Keratinocyte (primary cell): ENCODE data around the gene LIME1.

ENCODE experiments used
- EZH2 ChIP-seq: IDR thresholded peaks from one replicate; pipeline ENCODE4 v1.6.1; 2012; ENCODE audit warnings: inconsistent platforms, mild to moderate bottlenecking, low read length, moderate library complexity
- TF ChIP-seq, protein P1 (sequence below), 3 experiments: IDR thresholded peaks in 1 of 3; conservative IDR thresholded peaks in 1 of 3; optimal IDR thresholded peaks in 1 of 3; 2 replicates in 2 of 3; 3 replicates in 1 of 3; pipeline versions ENCODE3 to v1.5.1; 2011; ENCODE audit warnings: low read length in 3 of 3, mild to moderate bottlenecking in 3 of 3, moderate library complexity in 2 of 3, control low read depth in 1 of 3, inconsistent platforms in 1 of 3; ENCODE audit not compliant: insufficient read depth in 2 of 3; ENCODE audit errors: extremely low read depth in 1 of 3

- TF ChIP-seq, protein P1, sequence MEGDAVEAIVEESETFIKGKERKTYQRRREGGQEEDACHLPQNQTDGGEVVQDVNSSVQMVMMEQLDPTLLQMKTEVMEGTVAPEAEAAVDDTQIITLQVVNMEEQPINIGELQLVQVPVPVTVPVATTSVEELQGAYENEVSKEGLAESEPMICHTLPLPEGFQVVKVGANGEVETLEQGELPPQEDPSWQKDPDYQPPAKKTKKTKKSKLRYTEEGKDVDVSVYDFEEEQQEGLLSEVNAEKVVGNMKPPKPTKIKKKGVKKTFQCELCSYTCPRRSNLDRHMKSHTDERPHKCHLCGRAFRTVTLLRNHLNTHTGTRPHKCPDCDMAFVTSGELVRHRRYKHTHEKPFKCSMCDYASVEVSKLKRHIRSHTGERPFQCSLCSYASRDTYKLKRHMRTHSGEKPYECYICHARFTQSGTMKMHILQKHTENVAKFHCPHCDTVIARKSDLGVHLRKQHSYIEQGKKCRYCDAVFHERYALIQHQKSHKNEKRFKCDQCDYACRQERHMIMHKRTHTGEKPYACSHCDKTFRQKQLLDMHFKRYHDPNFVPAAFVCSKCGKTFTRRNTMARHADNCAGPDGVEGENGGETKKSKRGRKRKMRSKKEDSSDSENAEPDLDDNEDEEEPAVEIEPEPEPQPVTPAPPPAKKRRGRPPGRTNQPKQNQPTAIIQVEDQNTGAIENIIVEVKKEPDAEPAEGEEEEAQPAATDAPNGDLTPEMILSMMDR (optimal IDR thresholded peaks at IDR 0.05 in 1 of 3, IDR thresholded peaks at IDR 0.05 in 1 of 3, conservative IDR thresholded peaks at IDR 0.05 in 1 of 3; ENCODE audit: extremely low read depth in 1 of 3, insufficient read depth in 2 of 3, low read length in 3 of 3): no peak
- TF ChIP-seq EZH2: no peak
These were observed 51.3 kb downstream of the LIME1 start for GRCh38 chr20:63787749-63788148.
